ENCODE measurements around the gene COPS2. TPM values are rescaled to one million over a fixed set of nuclear protein-coding genes. Genes with fewer than 3 reads are reported as not detected.

COPS2 gene
- total RNA-seq, 1 donor from 2014 or later: 67.8 TPM

- DNase-seq (ENCODE audit: low spot score): no peak
Measured at GRCh38 chr15:49155834-49156627, 632 bp upstream of the COPS2 start.

GRCh38 chr15:49154799-49155109 lies 645 bp downstream of the COPS2 start:
- DNase-seq (ENCODE audit: low spot score): no peak

- DNase-seq (ENCODE audit: low spot score): no peak
Measured at GRCh38 chr15:49154359-49154758, 1.0 kb downstream of the COPS2 start.

GRCh38 chr15:49152552-49153312 lies 2.7 kb downstream of the COPS2 start:
- DNase-seq (ENCODE audit: low spot score): no peak

GRCh38 chr15:49151831-49152230 lies 3.6 kb downstream of the COPS2 start:
- DNase-seq (ENCODE audit: low spot score): no peak

GRCh38 chr15:49148727-49149126 lies 6.7 kb downstream of the COPS2 start:
- no peak for DNase-seq (ENCODE audit: low spot score)

- no peak for DNase-seq (ENCODE audit: low spot score)
Measured at GRCh38 chr15:49148298-49148697, 7.1 kb downstream of the COPS2 start.

- peak; percentile 39 for DNase-seq (ENCODE audit: low spot score)
Measured at GRCh38 chr15:49145651-49146609, 9.5 kb downstream of the COPS2 start.

- no peak for DNase-seq (ENCODE audit: low spot score)
Measured at GRCh38 chr15:49137861-49138260, 17.5 kb downstream of the COPS2 start.

- DNase-seq (ENCODE audit: low spot score): no peak
Measured at GRCh38 chr15:49135911-49136310, 19.5 kb downstream of the COPS2 start.

- DNase-seq (ENCODE audit: low spot score): no peak
Measured at GRCh38 chr15:49135342-49135857, 20.0 kb downstream of the COPS2 start.

- no peak for DNase-seq (ENCODE audit: low spot score)
Measured at GRCh38 chr15:49134683-49135341, 20.6 kb downstream of the COPS2 start.

GRCh38 chr15:49131403-49131802 lies 24.0 kb downstream of the COPS2 start:
- no peak for DNase-seq (ENCODE audit: low spot score)

GRCh38 chr15:49124371-49124770 lies 31.0 kb downstream of the COPS2 start:
- no peak for DNase-seq (ENCODE audit: low spot score)

- no peak for DNase-seq (ENCODE audit: low spot score)
Measured at GRCh38 chr15:49122541-49123062, 32.8 kb downstream of the COPS2 start.

- DNase-seq (ENCODE audit: low spot score): no peak
Measured at GRCh38 chr15:49121901-49122300, 33.5 kb downstream of the COPS2 start.

- DNase-seq (ENCODE audit: low spot score): no peak
Measured at GRCh38 chr15:49120832-49121231, 34.6 kb downstream of the COPS2 start.

GRCh38 chr15:49116108-49116857 lies 39.1 kb downstream of the COPS2 start:
- no peak for DNase-seq (ENCODE audit: low spot score)

GRCh38 chr15:49115062-49115461 lies 40.3 kb downstream of the COPS2 start:
- DNase-seq (ENCODE audit: low spot score): no peak

Data from mucosa of gallbladder (tissue), 1 donor.